Skeletal muscle cell (primary cell): Measurements from ENCODE around the gene CTXND1.

Experiments
- DNase-seq: peaks from one replicate; pipeline ENCODE4 v3.0.0-alpha.2; 2010; ENCODE audit warnings: low read depth
- H3K4me3 ChIP-seq: 2 replicates; pipeline ENCODE4 v1.5.1; 2011; ENCODE audit warnings: low read depth, mild to moderate bottlenecking, control low read depth, low read length, moderate library complexity

Gene CTXND1

DNA sequence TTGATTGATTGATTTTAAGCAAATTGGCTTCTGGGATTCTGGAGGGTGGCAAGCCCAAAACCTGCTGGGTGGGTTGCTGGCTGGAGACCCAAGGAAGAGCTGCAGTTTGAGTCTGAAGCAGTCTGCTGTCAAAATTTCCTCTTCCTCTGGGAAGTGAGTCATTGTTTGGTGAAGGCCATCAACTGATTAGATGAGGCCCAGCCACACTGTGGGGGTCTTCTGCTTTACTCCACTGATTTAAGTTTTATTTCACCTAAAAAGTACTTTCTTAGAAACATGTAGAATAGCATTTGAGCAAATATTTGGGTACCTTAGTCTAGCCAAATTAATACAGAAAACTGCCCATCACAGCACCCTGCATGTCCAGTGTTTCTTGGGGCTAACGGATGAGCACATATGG lies 65.4 kb downstream of the CTXND1 start:
- no peak for DNase-seq
- no peak overlapping the region for H3K4me3 ChIP-seq

DNA sequence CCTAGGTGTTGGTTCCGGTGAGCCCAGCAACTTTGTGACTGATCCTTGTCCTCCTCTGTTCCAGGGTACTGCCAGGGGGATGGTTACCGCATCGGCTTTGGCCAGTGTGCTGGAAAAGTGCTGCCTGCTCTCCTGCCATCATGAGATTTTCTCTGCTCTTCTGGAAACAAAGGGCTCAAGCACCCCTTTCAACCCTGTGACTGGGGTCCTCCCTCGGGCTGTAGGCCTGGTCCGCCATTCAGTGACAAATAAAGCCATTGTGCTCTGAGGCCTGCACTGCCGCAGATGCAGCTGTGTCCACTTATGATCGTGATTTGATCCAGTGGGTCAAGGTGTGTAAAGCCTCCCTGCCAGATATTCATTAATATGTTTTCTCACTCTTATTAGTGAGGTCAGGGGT lies 65.9 kb downstream of the CTXND1 start:
- DNase-seq = no peak

DNA sequence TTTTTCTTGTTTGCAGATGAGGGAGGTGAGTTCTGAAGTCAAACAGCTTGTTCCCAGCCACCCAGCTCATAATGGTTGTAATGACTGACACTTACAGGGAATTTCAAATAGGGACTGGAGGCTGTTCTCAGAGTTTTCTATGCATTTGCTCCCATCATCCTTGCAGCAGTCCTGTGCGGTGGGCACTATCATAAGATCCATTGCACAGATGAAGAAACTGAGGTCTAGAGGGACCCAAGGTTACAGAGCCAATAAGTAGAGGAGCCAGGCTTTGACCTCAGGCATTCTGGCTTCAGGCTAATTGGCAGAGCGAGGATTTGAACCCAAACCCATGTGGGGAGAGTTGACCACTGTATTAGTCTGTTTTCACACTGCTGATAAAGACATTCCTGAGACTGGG lies 66.9 kb downstream of the CTXND1 start:
- H3K4me3 ChIP-seq = no peak overlapping the region
- DNase-seq = no peak

More for the DNA sequence above, 65.9 kb downstream of the CTXND1 start:
- no peak overlapping the region for H3K4me3 ChIP-seq

DNA sequence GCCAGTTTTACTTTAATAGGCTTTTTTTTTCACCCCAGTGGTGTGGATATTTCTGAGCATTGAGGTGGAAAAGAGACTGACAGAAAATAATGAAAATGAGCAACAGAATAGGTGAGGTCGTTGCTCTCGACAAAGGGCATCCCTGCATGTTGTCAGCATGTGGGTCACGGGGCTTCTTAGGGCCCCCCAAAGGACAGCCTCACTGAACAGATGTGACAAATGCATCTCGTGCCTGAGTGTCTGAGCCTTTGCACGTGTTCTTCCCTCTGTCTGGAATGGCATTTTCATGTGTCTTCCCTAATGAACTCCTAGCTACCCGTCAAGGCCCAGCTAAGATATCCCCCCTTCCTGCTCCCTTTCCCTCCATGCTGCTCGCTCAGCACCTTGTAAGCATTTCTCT lies 67.5 kb downstream of the CTXND1 start:
- DNase-seq = no peak
- no peak overlapping the region for H3K4me3 ChIP-seq

DNA sequence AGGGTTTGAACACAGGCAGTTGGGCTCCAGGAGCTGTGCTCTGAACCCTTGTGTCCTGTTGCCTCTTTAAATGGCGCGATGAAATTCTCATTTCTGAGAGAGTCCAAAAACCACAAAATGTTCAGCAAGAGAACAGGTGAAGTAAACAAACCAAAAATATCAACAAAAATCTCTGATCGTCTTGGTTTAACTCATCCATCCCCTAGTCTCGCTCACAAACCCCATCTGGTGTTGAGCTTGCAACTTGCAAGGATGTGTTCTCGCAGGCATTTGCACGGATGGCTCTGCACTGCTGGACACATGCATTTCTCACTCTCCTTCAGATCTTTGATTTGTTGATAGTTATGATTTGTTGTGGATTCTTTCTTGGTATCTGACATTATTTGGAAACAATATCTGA lies 68.1 kb downstream of the CTXND1 start:
- H3K4me3 ChIP-seq = no peak overlapping the region
- DNase-seq = no peak

DNA sequence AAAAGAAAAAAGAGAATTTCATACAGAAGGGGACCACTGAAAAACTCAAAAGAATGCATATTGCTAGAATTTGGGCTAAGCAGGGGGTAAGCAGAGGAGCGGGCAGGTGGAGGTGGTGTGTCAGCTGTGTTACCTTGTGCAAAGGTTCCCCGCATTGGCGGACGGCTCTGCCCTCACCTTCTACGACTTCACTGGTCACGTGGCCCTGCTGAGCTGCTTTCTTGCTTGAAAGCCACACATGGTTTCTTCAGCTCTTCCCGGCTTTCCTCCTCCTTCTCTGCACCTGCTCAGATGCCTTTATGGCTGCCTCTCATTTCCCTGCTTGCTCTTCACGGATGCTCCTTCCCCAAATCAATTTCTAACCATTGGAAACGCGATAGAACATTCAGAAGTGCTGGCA lies 68.7 kb downstream of the CTXND1 start:
- no peak overlapping the region for H3K4me3 ChIP-seq
- DNase-seq = no peak

DNA sequence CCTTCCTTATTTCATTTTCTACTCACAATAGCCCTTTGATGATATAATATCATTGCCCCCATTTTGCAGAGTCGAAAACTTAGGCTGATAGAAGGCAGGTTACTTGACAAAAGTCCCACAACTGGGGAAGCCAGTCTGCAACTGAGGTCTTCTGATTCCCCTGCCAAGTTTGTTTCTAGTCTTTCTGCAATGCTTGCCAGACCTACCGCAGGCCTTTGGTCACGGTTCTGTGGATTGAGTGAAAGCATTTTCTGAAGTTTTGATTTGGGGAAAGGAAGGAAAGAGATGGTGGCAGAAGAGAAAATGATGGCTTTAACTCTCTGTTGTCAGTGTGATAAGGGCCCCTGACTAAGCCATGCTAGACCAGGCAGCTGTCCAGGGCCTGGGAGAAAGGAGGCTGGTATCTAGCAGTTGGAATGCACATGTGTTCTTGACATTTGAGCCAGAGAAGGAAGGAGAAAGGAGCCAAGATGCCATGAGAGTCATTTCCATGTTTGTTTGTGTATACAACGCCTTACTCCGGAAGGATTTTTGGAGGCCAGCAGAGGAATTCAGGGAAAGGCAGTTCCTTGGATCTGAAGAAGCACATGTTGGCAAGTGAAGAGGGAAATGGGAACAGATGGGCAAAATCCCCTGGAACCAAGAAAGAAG lies 69.3 kb downstream of the CTXND1 start:
- no peak overlapping the region for H3K4me3 ChIP-seq
- peak; percentile 26 for DNase-seq

DNA sequence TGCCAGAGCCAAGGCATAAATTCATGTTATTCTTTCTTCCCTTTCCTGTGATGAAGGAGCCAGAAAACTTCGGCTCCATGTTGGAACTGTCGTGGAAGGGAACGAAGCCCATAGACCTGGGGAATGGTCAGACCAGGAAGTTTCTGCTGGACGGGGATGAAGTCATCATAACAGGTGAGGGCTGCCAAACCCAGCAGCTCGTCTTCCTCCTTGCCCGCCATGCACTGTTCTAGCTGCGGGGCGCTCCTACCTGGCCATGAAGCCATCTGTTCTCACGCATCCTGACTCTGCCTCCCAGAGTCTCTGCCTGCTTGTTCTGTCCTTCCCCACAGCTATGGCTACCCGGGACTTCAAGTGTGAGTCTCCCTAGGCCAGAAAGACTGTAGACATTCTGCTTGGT lies 71.0 kb downstream of the CTXND1 start:
- no peak overlapping the region for H3K4me3 ChIP-seq
- DNase-seq = no peak

DNA sequence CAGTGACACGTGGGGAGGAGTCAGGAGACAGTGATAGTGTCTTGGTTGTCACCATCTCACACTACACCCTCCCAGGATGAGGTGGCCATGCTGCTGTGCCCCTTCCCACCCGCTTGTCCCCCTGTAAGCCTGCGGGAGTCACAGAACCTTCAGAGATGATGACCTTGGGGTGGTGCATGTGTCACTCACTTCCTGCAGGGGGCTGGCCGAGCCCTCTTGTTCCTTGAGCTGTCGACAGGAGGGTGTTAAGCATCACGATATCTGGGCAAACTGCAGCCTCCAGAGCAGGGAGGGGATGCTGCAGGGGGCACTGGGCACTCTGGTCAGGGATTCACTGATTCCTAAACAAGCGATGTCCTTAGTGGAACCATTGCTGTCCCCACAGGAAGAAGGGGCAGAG lies 71.5 kb downstream of the CTXND1 start:
- no peak for DNase-seq
- H3K4me3 ChIP-seq = no peak overlapping the region

DNA sequence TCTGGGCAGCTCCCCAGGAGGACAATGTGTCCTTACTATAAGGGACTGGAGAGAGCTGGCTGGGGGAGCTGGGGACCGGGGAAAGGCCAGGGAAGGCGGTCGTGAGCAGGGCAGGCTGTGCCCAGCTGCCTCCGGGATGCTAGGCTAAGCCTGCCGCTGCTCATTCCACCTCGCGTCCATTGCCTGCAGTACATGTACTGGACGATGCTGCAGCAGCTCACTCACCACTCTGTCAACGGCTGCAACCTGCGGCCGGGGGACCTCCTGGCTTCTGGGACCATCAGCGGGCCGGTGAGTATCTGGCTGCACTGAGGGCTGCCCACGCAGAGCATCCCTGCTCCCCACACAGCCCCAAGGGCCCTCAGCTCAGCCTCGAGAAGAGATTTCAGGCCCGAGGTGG lies 72.1 kb downstream of the CTXND1 start:
- DNase-seq = no peak
- H3K4me3 ChIP-seq = no peak overlapping the region

DNA sequence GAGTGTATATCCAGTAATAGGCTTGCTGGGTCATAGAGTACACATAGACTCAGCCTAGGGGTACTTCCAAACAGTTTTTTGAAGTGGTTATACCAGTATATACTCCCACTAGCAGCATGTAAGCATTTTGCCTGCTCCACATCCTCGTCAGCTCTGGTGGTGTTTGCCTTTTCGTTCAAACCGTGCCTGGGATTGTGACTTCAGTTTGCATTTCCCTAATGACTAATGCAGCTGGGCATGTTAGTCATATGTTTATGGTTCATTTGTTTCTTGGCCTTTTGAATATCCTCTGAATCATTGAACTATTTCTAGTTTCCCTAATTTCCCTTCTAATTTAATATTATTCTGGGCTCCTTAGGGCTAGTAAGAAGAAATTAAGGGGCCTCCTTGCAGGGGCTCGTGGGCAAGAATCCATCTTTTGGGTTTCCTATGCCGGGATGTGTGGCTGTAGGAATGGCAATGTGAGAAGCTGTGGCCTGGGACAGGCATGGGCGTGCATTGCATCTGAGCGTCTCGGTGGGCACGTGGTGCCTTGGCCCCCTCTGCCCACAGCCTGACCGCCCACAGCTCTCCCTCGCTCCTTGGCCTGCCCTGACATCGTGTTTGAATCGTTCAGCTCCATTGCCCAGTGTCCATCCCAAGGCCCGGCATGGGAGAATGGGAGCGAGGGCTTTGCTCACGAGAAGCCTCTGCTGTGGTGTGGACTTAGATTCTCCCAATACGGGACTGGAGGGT lies 72.8 kb downstream of the CTXND1 start:
- DNase-seq = peak; percentile 82
- H3K4me3 ChIP-seq = no peak overlapping the region

DNA sequence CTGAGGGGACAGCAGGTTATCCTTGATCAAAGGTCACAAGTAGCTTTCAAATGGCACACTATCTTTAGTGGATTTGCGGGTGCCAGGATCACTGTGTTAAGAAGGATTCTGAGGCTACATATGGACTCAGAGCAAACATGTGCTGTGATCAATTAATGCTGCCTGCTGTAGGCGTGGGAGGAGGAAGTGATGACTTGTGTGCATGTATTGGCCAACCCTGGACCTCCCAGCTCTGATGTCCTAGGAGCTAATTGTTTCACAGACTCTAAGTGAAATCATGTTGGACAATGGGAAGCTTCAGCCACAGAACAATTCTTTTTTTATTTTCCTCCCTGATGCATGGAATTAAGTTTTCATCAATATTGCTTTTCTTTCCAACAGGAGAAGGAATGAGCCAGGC lies 74.9 kb downstream of the CTXND1 start:
- H3K4me3 ChIP-seq = no peak overlapping the region
- DNase-seq = no peak

DNA sequence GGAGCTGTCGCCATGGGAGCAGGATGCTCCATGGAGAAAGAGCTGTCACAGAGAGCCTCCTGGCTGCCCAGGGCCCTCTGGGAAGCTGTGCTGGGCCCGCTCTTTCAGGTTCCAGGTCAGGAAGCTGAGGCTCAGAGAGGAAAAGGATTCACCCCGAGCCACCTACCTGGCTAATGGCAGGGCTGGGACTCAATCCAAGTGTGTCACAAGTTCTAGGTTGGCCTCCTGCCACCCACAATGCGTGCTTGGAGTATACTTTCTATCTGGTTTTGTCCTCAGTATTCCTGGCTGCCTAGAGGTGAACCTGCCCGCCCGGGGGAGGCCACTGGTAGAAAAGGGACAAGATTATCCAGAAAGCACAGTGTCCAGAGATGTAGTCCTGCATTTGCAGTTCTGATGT lies 75.6 kb downstream of the CTXND1 start:
- H3K4me3 ChIP-seq = no peak overlapping the region
- DNase-seq = no peak

DNA sequence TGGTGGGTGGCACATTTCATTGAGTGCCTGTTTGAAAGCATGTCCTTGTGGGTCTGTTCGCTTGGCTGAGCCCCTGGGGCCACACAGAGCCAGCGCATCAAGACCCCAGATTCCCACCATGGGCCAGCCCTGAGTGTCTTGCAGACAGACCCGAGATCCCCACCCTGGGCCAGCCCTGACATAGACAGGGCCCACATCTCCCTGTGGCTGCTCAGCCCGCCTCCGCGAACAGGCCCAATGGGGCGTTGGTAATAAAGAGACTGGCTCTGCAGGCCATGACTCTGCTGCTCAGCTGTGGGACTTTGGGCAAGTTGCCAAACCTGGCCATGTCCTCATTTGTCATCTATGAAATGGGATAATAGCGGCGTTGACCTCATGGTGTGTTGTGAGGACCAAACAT lies 76.6 kb downstream of the CTXND1 start:
- H3K4me3 ChIP-seq = no peak overlapping the region

DNA sequence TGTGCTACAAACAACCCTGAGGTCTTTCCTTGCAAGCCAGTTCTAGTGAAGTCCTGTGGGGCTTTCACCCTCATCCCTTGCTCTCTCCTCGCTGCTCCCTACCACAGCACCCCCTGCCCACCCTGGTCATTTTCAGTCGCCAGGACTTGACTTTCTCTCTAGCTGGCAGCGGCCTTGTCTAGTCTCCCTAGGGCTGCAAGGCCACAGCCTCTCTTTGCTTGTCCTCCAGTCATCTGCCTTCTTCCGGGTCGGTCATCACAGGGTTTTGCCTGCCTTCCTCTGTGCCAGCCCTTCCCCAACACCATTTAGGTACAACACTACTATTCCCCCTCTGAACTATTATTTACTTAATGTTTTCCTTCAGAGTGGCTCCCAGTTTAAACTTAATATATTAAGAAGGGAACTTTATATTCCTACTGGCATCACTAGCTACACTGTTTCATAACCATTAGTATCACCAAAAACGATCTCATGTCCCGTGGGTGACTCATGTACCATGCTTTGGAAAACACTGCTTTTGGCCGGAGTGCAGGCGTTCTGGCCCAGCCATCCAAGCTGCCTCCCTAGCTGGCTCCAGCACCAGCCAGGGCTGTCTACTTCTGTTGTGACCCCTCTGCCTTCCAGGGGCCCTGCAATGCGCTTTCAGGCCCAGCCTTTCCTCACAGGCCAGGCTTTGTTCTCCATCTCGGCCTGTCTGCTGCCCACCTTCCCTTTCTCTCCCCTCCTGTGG lies 77.8 kb downstream of the CTXND1 start:
- peak; percentile 63 for DNase-seq
- H3K4me3 ChIP-seq = no peak overlapping the region

More for the DNA sequence above, 76.6 kb downstream of the CTXND1 start:
- DNase-seq = no peak

DNA sequence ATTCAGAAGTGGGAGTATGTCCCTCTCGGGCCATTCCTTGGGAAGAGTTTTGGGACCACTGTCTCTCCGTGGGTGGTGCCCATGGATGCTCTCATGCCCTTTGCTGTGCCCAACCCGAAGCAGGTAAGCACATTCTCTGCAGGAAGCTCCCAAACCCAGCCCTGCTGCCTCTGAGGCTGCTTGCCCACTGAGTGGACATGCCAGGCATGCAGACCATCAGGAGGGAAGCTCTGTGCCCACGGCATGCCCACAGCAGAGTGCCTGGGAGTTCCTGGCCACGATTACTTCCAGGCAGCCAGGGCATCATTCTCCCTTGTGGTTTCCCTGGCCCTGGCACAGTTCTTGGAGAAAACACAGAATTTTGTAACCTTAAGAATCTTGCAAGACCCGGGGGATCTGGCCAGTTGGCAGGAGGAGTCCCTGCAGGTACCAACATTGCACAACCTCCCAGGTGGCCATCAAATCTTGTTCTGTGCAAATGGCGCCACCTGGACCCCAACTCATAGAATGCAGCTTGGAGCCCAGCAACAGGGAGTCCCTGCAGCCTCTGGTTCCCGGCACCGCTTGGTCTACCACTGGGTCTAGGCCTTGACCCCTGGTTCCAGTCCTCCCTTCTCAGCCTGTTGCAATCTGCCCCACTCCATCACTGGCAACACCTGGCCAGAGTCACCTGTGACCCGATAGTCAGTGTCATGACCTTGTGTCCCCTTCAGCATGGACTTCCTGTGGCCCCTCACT lies 78.8 kb downstream of the CTXND1 start:
- DNase-seq = no peak
- H3K4me3 ChIP-seq = no peak overlapping the region

DNA sequence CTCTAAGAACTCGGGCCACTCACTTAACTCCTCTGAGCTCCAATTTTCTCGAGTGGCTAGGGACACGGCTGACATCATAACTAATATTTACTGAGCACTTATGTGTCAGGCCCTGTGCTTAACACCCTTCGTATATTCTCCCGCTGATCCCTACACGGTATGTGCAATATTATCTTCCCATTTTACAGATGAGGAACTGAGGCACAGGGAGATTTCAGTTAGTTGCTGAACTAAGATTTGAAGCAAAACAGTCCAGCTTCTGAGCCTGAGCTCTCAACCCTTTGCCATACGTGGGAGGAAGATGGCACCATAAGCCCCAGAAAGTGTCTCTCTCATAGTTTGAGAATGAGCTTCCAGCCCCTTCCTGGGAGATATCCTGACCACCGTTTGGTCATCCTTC lies 79.6 kb downstream of the CTXND1 start:
- H3K4me3 ChIP-seq = no peak overlapping the region
- no peak for DNase-seq

DNA sequence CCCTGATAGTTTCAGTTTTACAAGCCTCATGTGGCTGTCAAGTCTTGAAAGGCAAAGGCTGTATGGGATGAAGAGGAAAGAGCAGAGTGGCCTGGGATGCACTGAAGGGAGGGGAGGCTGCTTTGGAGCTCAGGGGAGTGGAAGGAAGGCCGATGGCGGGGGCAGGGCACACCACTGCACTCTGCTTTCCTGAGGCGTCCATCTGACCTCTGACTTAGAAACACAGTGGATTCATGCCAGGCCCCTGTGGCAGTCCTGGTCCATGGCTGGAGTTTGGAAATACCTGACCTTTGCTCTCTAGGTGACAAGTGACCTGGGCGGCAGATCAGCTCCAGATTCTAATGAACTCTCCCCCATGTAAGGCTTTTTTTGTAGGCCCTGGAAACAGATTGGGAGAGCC lies 80.2 kb downstream of the CTXND1 start:
- no peak overlapping the region for H3K4me3 ChIP-seq

DNA sequence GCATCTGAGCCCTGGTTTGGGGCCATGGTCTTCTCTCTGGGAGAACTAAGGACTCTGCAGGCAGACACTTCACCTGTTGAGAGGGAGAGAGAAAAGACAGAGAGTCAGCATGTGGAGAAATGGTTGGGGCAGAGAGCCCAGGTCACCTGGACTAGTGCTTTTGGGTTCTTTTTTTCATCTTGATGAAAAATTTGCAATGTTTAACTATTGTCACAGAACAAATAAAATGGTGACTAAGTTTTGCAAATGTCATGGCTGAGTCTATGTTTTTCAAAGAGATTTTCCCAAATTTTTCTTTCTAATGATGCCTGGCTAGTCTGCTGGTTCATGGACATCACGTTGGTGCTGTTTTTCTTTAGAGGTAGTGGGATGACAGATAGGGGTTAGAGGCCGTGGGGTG lies 81.4 kb downstream of the CTXND1 start:
- DNase-seq = no peak
- H3K4me3 ChIP-seq = no peak overlapping the region

More for the DNA sequence above, 80.2 kb downstream of the CTXND1 start:
- DNase-seq = no peak

DNA sequence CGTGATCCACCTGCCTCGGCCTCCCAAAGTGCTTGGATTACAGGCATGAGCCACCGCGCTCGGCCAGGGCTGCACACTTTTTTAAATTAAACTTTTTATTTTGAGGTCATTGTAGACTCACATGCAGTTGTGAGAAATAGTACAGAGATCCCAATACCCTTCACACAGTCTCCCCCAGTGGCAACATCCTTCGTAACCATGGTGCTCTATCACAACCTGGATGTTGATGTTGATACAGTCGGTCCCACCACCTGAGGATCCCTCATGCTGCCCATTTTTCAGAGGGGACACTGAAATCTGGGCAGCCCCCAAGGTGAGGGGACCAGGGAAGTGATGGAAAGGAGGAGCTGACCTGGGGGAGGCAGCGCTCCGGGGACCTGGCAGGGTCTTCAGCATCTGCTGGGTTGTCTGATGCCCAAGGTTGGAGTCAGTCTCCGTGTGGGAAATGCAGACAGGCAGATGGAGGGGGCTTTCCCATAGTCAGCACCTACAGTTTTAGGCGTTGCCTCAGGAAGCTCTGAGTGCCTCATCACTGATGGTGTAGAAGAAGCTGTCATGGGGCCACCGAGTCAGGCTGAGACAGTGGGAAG lies 82.2 kb downstream of the CTXND1 start:
- H3K4me3 ChIP-seq = no peak overlapping the region
- no peak for DNase-seq
